Measurements from ENCODE around the gene SENP5. TPM values are rescaled to one million over a fixed set of nuclear protein-coding genes. Genes with fewer than 3 reads are reported as not detected.
A peak's percentile ranks its signal among the peaks of the same experiment; 100 is the strongest.
"Not testable (repeated sequence)": the region's sequence is repeated elsewhere in the genome, so short reads cannot be mapped to it uniquely, and the experiment has no call there.

SENP5 gene
- total RNA-seq, 1 experiment from 2014 or later = 30.4 TPM

GRCh38 chr3:196837819-196838420 lies 29.8 kb upstream of the SENP5 start:
- Histone ChIP-seq H2BK120ac (ENCODE audit: low read depth, low read length, poor library complexity, severe bottlenecking) (no peak overlapping the region), H3K27ac (ENCODE audit: insufficient read length, low read depth, low read length) (no peak overlapping the region), H3K4me2 (ENCODE audit: insufficient read depth, insufficient read length, low read length) (no peak overlapping the region), H4K8ac (replicated peaks; ENCODE audit: insufficient read length, low read depth, low read length) (no peak overlapping the region), H2BK15ac (ENCODE audit: low read depth, low read length) (no peak overlapping the region), H4K20me1 (ENCODE audit: control insufficient read depth, insufficient read depth, insufficient read length) (peaks cover 3% of the 10 kb centered on the region), H3K18ac (ENCODE audit: insufficient read length, low read depth, low read length) (no peak overlapping the region), H2AK5ac (ENCODE audit: insufficient read length, low read length) (no peak overlapping the region), H2BK20ac (ENCODE audit: low read depth, low read length, poor library complexity, severe bottlenecking) (no peak overlapping the region), H3K9ac (ENCODE audit: extremely low read depth, insufficient read length, low read length) (no peak overlapping the region), H2AFZ (ENCODE audit: low read length) (no peak overlapping the region), H3K23me2 (ENCODE audit: insufficient read length, low read depth, low read length, poor library complexity, severe bottlenecking) (no peaks in the 10 kb centered on the region), H3K14ac (ENCODE audit: insufficient read depth, low read length) (no peak overlapping the region), H3K56ac (ENCODE audit: insufficient read length, low read depth, low read length) (no peak overlapping the region), H4K5ac (ENCODE audit: insufficient read length, low read depth, low read length) (no peak overlapping the region), H2BK12ac (ENCODE audit: insufficient read length, low read depth, low read length) (no peak overlapping the region), H3T11ph (ENCODE audit: low read length) (no peak overlapping the region), H3K79me1 (ENCODE audit: insufficient read depth, low read depth, low read length, poor library complexity, severe bottlenecking) (no peaks in the 10 kb centered on the region), H2BK5ac (ENCODE audit: insufficient read length, low read length) (no peak overlapping the region), H3K9me3 (ENCODE audit: control insufficient read depth, low read depth, low read length) (no peaks in the 10 kb centered on the region), H3K27me3 (ENCODE audit: insufficient read depth, low read length) (no peaks in the 10 kb centered on the region; the same call in 1 of the 2 replicates), H3K23ac (ENCODE audit: insufficient read length, low read depth, low read length) (no peak overlapping the region), H4K91ac (ENCODE audit: insufficient read length, low read depth, low read length) (no peak overlapping the region), H3K79me2 (ENCODE audit: insufficient read depth, low read length) (no peaks in the 10 kb centered on the region), H3K4me1 (ENCODE audit: insufficient read depth, low read length) (no peaks in the 10 kb centered on the region), H3K4ac (ENCODE audit: low read depth, low read length) (no peak overlapping the region)
- H3K4me1 Mint-ChIP-seq = no peaks in the 10 kb centered on the region
- no peak overlapping the region for H3K4me3 Mint-ChIP-seq
- no peaks in the 10 kb centered on the region; a peak in 1 of 7 replicates for H3K36me3 Mint-ChIP-seq (ENCODE audit: insufficient read depth in 1 of 3, low read depth in 3 of 3)
- H3K9me3 Mint-ChIP-seq = no peaks in the 10 kb centered on the region
- no CpG with 5 or more reads among the region's 3 CpGs for WGBS (ENCODE audit: extremely low coverage, insufficient read length, low lambda C conversion rate)
- peak; percentile 90 for TF ChIP-seq CTCF (conservative IDR thresholded peaks at IDR 0.05)
- DNase-seq = peak; percentile 67
- no peaks in the 10 kb centered on the region for H3K27me3 Mint-ChIP-seq (ENCODE audit: low read depth)
- no peak overlapping the region for H3K27ac Mint-ChIP-seq

GRCh38 chr3:196839351-196839750 lies 28.4 kb upstream of the SENP5 start:
- H3K56ac ChIP-seq (ENCODE audit: insufficient read length, low read depth, low read length); H3K4me2 ChIP-seq (ENCODE audit: insufficient read depth, insufficient read length, low read length); H3K36me3 Mint-ChIP-seq (ENCODE audit: insufficient read depth in 1 of 3, low read depth in 3 of 3); H3K23ac ChIP-seq (ENCODE audit: insufficient read length, low read depth, low read length); H3K27me3 Mint-ChIP-seq (ENCODE audit: low read depth); H3K27me3 ChIP-seq (ENCODE audit: insufficient read depth, low read length); H2AFZ ChIP-seq (ENCODE audit: low read length); H3K79me1 ChIP-seq (ENCODE audit: insufficient read depth, low read depth, low read length, poor library complexity, severe bottlenecking); H2BK15ac ChIP-seq (ENCODE audit: low read depth, low read length); DNase-seq; H3K27ac ChIP-seq (ENCODE audit: insufficient read length, low read depth, low read length); H2BK120ac ChIP-seq (ENCODE audit: low read depth, low read length, poor library complexity, severe bottlenecking); H4K20me1 ChIP-seq (ENCODE audit: control insufficient read depth, insufficient read depth, insufficient read length); H3K4me1 Mint-ChIP-seq; H3K27ac Mint-ChIP-seq; H4K8ac ChIP-seq (replicated peaks; ENCODE audit: insufficient read length, low read depth, low read length); H3K23me2 ChIP-seq (ENCODE audit: insufficient read length, low read depth, low read length, poor library complexity, severe bottlenecking); H2BK12ac ChIP-seq (ENCODE audit: insufficient read length, low read depth, low read length); H2BK20ac ChIP-seq (ENCODE audit: low read depth, low read length, poor library complexity, severe bottlenecking); H4K91ac ChIP-seq (ENCODE audit: insufficient read length, low read depth, low read length); H2AK5ac ChIP-seq (ENCODE audit: insufficient read length, low read length); H3K4me1 ChIP-seq (ENCODE audit: insufficient read depth, low read length); H3K9ac ChIP-seq (ENCODE audit: extremely low read depth, insufficient read length, low read length); H3K9me3 ChIP-seq (ENCODE audit: control insufficient read depth, low read depth, low read length); H3K4ac ChIP-seq (ENCODE audit: low read depth, low read length); H3K4me3 Mint-ChIP-seq; H3K18ac ChIP-seq (ENCODE audit: insufficient read length, low read depth, low read length); H3K9me3 Mint-ChIP-seq; H3T11ph ChIP-seq (ENCODE audit: low read length); H3K14ac ChIP-seq (ENCODE audit: insufficient read depth, low read length); H2BK5ac ChIP-seq (ENCODE audit: insufficient read length, low read length); H4K5ac ChIP-seq (ENCODE audit: insufficient read length, low read depth, low read length); H3K79me2 ChIP-seq (ENCODE audit: insufficient read depth, low read length): not testable (repeated sequence)
- WGBS (ENCODE audit: extremely low coverage, insufficient read length, low lambda C conversion rate) = no CpG with 5 or more reads among the region's 6 CpGs

Measured in H9 (cell line).